Measurements from ENCODE around the gene SEMA3E. TPM values are rescaled to one million over a fixed set of nuclear protein-coding genes. Genes with fewer than 3 reads are reported as not detected.

The SEMA3E gene
- total RNA-seq, 2 donors from 2014 or later = 339 to 438 TPM

- Histone ChIP-seq H3K4me3 (ENCODE audit: low read length) (peak overlapping the region; percentile 98), H3K9me3 (ENCODE audit: control insufficient read depth, low read length) (no peaks in the 10 kb centered on the region), H3K36me3 (ENCODE audit: control insufficient read depth, insufficient read depth, low read length) (no peaks in the 10 kb centered on the region), H3K9ac (ENCODE audit: extremely low read depth, low read length, poor library complexity, severe bottlenecking) (peak overlapping the region; percentile 84), H3K4me1 (ENCODE audit: control insufficient read depth, insufficient read depth, low read length) (peaks cover 14% of the 10 kb centered on the region), H3K27ac (ENCODE audit: low read depth, low read length) (no peak overlapping the region), H3K27me3 (ENCODE audit: control insufficient read depth, insufficient read depth, low read length, poor library complexity, severe bottlenecking) (no peaks in the 10 kb centered on the region)
- Mint-ChIP-seq H3K27me3 (ENCODE audit: insufficient read depth) (no peaks in the 10 kb centered on the region), H3K36me3 (ENCODE audit: low read depth) (peaks cover 3% of the 10 kb centered on the region), H3K4me1 (peaks cover 50% of the 10 kb centered on the region), H3K9me3 (no peaks in the 10 kb centered on the region), H3K27ac (no peak overlapping the region), H3K4me3 (peak overlapping the region; percentile 87)
- no peak for DNase-seq
- 50 to 100% methylated on average over 1 to 3 of the region's 3 CpGs for WGBS, 2 experiments (ENCODE audit: insufficient coverage in 1 of 2, insufficient read length in 1 of 2)
- no peak for TF ChIP-seq CTCF (conservative IDR thresholded peaks at IDR 0.05)
Observed at GRCh38 chr7:83646027-83646426, 2.9 kb downstream of the SEMA3E start.

- Mint-ChIP-seq H3K4me1 (peaks cover 46% of the 10 kb centered on the region), H3K27me3 (ENCODE audit: insufficient read depth) (no peaks in the 10 kb centered on the region), H3K4me3 (peak overlapping the region; percentile 87), H3K36me3 (ENCODE audit: low read depth) (peaks cover 6% of the 10 kb centered on the region), H3K27ac (no peak overlapping the region), H3K9me3 (no peaks in the 10 kb centered on the region)
- peaks cover 8% of the 10 kb centered on the region for H3K4me1 ChIP-seq (ENCODE audit: control insufficient read depth, insufficient read depth, low read length)
- H3K27me3 ChIP-seq (ENCODE audit: control insufficient read depth, insufficient read depth, low read length, poor library complexity, severe bottlenecking) = no peaks in the 10 kb centered on the region
- H3K9me3 ChIP-seq (ENCODE audit: control insufficient read depth, low read length) = no peaks in the 10 kb centered on the region
- no peak for DNase-seq
- H3K4me3 ChIP-seq (ENCODE audit: low read length) = peak overlapping the region; percentile 98
- H3K9ac ChIP-seq (ENCODE audit: extremely low read depth, low read length, poor library complexity, severe bottlenecking) = no peak overlapping the region
- peaks cover 6% of the 10 kb centered on the region for H3K36me3 ChIP-seq (ENCODE audit: control insufficient read depth, insufficient read depth, low read length)
- H3K27ac ChIP-seq (ENCODE audit: low read depth, low read length) = no peak overlapping the region
- no peak for TF ChIP-seq CTCF (conservative IDR thresholded peaks at IDR 0.05)
Observed at GRCh38 chr7:83643739-83644138, 5.2 kb downstream of the SEMA3E start.

GRCh38 chr7:83643012-83643411, 5.9 kb downstream of the SEMA3E start:
- H3K9me3 ChIP-seq (ENCODE audit: control insufficient read depth, low read length) = no peaks in the 10 kb centered on the region
- H3K9ac ChIP-seq (ENCODE audit: extremely low read depth, low read length, poor library complexity, severe bottlenecking) = no peak overlapping the region
- H3K27me3 ChIP-seq (ENCODE audit: control insufficient read depth, insufficient read depth, low read length, poor library complexity, severe bottlenecking) = no peaks in the 10 kb centered on the region
- peaks cover 46% of the 10 kb centered on the region for H3K4me1 Mint-ChIP-seq
- no peaks in the 10 kb centered on the region for H3K9me3 Mint-ChIP-seq
- no peak overlapping the region for H3K27ac Mint-ChIP-seq
- H3K27ac ChIP-seq (ENCODE audit: low read depth, low read length) = no peak overlapping the region
- H3K36me3 ChIP-seq (ENCODE audit: control insufficient read depth, insufficient read depth, low read length) = peaks cover 12% of the 10 kb centered on the region
- H3K4me3 ChIP-seq (ENCODE audit: low read length) = peak overlapping the region; percentile 98
- no peak for DNase-seq
- TF ChIP-seq CTCF (conservative IDR thresholded peaks at IDR 0.05) = no peak
- peaks cover 8% of the 10 kb centered on the region for H3K4me1 ChIP-seq (ENCODE audit: control insufficient read depth, insufficient read depth, low read length)
- peak overlapping the region; percentile 87 for H3K4me3 Mint-ChIP-seq
- H3K27me3 Mint-ChIP-seq (ENCODE audit: insufficient read depth) = no peaks in the 10 kb centered on the region
- peaks cover 10% of the 10 kb centered on the region for H3K36me3 Mint-ChIP-seq (ENCODE audit: low read depth)
